GM12864 (cell line): ENCODE measurements around the gene ABI2.
A peak's percentile ranks its signal among the peaks of the same experiment; 100 is the strongest.
"Not testable (repeated sequence)": the region's sequence is repeated elsewhere in the genome, so short reads cannot be mapped to it uniquely, and the experiment has no call there.

ENCODE experiments used
- DNase-seq: peaks from one replicate; pipeline ENCODE4 v3.0.0-alpha.2; 2011; ENCODE audit warnings: low read depth
- H3K4me3 ChIP-seq: 2 replicates; pipeline ENCODE4 v1.5.1; 2011; ENCODE audit warnings: mild to moderate bottlenecking, low read depth, low read length, control low read depth
- TF ChIP-seq, protein P1 (sequence below): IDR thresholded peaks from 2 replicates; pipeline ENCODE4 v1.5.1; 2011; ENCODE audit warnings: low read depth, mild to moderate bottlenecking, moderate library complexity, low read length, control low read depth, inconsistent platforms; ENCODE audit errors: missing control alignments

Gene ABI2

DNA sequence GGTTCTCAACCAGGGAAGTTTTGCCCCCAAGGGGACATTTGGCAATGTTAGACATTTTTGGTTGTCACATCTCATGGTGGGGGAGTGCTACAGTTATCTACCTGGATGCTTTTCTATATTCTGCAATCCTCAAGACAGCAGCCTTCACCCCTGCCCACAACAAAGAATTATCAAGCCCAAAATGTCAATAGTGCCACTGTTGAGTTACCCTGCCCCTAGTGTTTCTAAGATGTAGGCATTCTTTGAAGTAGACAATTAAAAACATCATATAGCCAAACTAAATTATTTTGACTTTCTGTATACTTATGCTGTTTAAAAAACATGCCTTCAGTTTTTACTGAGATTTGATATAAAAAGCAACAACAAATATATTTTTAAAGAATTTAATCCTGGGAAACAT is 48.0 kb downstream of the ABI2 start:
- DNase-seq: no peak
- no peak overlapping the region for H3K4me3 ChIP-seq

DNA sequence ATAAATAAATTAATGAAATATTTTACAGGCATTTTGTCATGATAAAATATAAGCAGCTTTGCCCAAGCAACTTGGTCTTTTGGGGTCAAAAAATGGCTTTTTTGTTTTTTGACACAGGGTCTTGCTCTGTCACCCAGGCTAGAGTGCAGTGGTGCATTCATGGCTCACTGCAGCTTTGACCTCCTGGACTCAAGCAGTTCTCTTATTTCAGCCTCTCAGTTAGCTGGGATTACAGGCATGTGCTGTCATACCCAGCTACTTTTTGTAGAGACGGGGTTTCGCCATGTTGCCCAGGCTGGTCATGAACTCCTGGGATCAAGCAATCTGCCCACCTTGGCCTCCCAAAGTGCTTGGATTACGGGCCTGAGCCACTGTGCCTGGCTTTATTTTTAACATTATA is 51.0 kb downstream of the ABI2 start:
- TF ChIP-seq, protein P1, sequence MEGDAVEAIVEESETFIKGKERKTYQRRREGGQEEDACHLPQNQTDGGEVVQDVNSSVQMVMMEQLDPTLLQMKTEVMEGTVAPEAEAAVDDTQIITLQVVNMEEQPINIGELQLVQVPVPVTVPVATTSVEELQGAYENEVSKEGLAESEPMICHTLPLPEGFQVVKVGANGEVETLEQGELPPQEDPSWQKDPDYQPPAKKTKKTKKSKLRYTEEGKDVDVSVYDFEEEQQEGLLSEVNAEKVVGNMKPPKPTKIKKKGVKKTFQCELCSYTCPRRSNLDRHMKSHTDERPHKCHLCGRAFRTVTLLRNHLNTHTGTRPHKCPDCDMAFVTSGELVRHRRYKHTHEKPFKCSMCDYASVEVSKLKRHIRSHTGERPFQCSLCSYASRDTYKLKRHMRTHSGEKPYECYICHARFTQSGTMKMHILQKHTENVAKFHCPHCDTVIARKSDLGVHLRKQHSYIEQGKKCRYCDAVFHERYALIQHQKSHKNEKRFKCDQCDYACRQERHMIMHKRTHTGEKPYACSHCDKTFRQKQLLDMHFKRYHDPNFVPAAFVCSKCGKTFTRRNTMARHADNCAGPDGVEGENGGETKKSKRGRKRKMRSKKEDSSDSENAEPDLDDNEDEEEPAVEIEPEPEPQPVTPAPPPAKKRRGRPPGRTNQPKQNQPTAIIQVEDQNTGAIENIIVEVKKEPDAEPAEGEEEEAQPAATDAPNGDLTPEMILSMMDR: no peak
- no peak overlapping the region for H3K4me3 ChIP-seq
- no peak for DNase-seq

More for the DNA sequence above, 48.0 kb downstream of the ABI2 start:
- TF ChIP-seq, protein P1: no peak

DNA sequence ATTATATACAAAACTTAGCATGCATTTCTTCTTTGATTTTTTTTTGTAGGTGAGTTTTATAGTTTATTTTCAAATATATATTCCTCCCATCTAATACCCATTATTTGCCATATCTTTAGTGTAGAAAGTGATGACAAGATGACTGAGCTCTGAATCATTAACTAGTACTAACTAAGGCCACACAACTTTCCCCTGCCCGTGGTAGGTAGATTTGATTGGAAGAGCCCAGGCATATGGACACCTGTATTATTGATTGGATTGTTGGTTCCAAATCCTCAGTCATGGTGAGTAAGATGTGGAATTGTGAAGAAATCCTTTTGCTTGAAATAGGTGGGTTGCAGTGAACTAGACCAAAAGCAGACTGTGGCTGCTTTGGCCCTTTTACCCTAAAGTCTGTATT is 54.8 kb downstream of the ABI2 start:
- TF ChIP-seq, protein P1: no peak
- no peak for DNase-seq
- no peak overlapping the region for H3K4me3 ChIP-seq

DNA sequence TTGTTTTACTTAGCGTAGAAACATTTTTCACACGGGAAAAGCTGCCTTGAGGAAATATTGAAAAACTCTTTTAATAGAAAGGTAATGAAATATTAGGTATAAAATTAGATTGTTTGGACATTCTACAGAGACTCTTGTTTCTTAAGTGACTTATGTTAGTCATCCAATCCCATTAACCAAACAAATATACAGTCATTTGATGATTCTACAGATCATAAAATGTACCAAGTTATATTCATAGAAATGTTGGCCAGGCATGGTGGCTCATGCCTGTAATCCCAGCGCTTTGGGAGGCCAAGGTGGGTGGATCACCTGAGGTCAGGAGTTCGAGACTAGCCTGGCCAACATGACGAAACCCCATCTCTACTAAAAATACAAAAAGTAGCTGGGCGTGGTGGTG is 60.0 kb downstream of the ABI2 start:
- not testable (repeated sequence) for DNase-seq, H3K4me3 ChIP-seq

DNA sequence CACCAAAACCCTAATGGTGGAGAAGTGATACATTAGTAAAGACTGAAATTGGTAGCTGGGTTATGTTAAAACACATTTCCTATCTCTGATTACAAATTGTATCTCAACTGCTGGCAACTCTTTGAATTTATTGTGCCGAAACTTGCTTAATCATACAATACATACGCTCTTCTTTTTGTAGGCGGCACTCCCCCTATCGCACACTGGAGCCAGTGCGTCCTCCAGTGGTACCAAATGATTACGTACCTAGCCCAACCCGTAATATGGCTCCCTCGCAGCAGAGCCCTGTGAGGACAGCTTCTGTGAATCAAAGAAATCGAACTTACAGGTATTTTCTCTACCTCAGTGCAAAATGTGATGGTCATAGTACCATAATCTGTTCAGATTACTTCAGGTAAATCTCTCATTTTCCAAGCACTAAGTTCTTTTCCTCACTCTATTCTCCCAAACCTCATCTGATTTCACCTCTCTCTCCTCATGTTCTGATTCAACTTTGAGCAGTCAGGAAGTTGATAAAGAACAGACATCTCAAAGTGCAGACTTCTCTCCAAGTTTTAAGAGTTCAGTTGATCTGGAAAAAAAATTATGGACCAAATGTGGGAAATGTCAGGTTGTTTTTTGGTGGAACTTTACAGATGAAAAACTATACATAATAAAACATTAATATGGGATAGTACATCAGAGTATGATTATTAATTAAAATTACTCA is 66.5 kb downstream of the ABI2 start:
- TF ChIP-seq, protein P1: no peak
- DNase-seq: no peak
- H3K4me3 ChIP-seq: no peak overlapping the region

DNA sequence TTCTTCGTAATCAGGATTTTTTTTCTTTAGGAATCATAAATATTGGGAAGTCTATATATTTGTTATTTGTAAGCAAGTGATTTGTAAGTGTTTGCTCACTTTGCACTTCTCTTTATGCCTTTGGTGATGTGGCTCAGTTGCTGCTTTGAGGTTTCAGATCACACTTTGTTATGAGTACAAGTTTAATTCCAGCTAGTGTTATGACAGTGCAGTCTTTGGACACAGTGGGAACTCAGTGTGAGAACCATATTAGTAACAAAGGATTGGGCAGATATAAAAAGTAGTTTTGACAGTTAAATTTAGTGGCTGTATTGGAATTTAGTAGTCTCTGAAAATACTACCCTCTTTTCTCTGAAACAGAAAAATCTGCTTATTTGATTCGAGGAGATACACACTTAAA is 67.7 kb downstream of the ABI2 start:
- no peak overlapping the region for H3K4me3 ChIP-seq
- TF ChIP-seq, protein P1: no peak
- DNase-seq: no peak

DNA sequence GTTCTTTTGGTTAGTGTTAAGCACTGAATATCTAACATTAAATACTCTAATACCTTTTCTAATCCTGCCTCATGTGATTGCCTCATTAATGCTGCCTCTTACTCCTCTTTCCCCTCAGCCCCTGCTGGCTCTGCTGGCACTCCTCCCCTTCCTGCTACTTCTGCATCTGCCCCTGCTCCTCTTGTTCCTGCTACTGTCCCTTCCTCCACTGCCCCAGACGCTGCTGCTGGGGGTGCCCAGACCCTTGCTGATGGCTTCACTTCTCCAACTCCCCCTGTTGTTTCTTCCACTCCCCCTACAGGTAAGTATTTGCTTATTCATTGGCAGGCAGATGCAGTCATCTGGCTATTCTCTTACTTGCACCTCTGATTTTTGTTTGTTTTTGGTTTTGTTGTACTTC is 68.5 kb downstream of the ABI2 start:
- H3K4me3 ChIP-seq: no peak overlapping the region
- no peak for DNase-seq
- TF ChIP-seq, protein P1: peak; percentile 26
